ENCODE results near the gene DNAJC13.

The DNAJC13 gene

DNA sequence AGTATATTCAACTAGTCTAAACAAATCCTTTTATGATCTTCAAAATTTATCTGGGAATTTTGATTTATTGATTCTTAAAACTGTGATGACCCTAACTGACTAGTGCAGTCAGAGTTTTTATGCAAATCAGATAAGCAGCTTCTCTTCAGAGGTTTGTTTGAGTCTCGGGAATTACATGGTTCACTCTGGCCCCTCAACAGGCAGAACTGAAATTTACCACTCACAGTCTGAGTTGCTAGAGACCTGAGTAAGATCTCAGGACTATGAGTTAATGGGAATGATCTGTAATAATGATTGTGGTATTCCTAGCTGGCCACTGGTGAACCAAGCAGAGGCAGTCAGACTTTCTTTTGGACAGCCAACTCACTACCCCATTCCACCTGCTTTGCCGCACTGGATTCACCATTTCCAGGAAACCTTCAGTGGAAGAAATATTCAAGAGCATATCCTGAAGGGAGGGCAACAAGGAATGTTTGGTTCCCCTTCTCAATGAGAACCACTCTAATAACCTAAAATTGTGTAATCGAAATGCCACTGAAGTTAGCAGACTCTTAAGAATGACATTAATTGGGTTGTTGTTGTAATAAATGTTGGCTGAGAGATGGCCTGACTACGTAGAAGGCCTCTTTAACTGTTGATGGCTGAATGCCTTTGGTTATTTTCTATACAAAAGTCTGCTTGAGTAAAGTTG, 11.5 kb upstream of the DNAJC13 start:
- no peak for DNase-seq

DNA sequence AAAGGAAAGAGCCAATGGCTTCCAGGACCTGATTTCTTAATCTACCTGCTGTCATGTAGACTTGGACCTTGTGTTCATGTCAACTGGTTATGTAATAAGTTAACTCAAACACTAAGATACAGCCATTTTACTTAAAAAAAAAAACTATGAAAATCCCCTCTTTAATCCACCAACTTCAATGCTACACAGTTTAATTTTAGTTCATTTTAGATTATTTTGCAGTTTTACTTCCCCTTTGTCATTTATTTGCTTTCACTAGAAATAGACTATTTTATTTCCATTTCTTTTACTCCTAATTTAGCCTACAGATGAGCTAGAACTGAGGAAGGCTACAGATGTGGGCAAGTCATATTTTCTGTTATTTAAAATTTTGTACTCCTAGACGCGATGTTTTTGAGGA, 10.7 kb upstream of the DNAJC13 start:
- no peak for DNase-seq

DNA sequence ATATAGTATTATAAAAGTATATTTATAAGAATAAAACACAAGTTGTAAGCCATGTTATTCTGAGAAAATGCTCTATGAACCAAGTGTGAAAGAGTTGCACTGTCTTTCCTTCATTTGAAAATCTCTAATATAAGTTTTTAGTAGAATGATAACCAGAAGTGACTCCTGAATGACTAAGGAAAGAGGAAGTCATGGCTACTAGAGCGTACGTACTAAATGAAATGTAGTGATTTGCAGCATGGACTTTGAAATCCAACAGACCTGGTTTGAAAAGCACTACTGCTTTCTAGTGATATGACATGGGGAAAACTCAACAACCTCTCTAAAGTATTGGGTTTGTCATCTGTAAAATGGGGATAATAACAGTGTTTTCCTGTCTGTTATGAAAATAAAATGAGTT, 10.3 kb upstream of the DNAJC13 start:
- no peak for DNase-seq

DNA sequence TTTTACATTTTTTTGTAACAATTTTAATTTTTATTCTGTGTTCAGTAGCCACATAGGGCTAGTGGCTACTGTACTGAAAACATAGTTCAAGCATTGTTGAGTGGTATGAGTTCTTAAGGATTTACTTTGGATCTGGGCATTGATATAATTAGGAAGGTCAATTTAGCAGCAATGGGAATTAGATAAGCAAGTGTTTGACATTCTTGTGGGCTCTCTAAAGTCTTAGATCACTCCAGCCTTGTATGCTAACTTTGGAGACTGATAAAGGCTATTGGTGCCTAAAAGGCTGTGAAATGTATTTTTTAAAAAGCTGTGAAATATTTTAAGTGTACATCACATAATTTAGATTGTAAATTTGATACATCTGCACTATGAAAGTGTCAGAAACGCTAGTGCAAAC, 2.5 kb upstream of the DNAJC13 start:
- DNase-seq = no peak

DNA sequence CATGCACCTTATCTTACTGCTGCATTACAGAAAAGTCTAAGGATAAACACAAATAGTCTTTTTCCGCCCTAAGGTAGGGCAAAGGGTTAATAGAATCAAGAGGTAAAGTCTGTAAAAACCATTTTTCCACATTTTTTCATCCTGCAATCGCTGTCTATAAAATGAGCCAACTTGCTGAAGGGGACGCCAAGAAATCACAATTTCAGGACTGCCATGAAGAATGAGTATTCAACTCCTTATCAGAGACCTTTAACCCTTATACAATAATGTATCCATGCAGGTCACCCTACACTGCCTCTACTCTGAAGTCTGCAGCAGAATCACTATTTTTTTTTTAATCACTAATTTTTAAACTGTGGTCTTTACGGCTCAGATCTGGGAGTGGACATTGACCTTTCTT, 1.1 kb upstream of the DNAJC13 start:
- no peak for DNase-seq

DNA sequence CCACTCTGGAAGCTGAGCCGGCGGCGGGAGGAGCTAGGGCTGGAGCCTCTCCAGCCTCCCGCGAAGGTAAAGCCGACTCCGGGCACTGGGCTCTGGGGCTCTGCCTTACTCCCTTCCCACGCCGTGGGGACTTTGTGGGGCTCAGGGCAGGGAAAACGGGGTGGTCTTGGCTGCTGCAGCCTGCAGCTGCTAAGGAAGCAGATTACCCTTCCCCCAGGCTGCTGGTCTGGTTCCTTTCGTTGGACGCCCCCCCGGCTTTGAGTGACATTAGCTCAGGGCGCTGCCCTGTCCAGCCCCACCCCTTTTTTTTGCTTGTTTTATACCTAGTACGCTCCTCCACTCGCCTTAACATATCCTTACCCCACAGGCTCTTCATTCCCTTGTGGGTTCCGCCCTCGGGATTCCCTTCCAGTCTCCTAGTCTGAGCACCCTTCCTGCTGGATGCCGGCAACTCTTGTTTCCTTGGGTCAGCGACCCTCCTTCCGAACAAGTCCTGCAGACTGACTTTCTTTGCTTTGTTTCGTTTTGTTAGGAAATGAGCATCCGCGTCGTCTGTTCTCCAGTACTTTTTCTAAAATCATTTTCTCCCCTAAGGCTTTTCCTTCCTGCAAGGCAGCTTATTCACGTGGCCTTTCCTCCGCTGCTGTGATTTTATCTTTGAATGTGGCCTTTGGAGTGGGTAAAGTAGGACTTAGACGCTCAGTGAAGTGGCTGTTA, 551 bp downstream of the DNAJC13 start:
- peak; percentile 73 for DNase-seq

DNA sequence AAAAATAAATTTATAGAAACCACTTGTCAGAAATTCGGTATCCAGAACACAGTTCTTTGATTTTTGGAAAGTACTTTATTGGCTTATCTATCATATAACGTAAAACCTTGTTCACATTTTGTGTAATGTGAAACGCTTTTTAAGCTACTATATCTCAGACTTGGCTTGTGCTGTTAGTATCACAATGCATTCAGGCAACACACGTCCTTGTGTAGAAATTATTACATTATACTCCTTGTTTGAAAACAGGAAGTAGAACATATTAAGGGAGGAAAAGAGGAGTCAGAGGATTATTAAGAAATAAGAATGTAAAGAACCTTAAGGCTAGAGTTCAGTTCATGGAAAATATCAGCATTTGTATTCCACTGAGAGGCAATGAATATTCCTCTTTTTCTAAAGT, 1.6 kb downstream of the DNAJC13 start:
- DNase-seq = no peak

DNA sequence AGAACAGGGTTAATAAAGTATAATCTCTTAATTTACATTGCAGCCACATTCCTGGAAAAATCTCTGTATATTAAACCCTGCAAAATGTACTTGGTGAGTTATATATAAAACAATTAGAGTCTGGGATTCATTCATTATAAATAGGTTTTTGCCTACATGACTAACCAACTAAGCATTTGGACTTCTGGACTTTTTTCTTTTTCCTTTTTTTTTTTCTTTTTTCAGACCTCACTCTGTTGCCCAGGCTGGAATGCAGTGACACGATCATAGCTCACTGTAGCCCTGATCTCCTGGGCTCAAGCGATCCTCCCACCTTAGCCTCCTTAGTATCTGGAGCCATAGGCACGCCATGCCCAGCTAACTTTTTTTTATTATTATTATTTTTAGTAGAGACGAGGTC, 4.5 kb downstream of the DNAJC13 start:
- DNase-seq = no peak

DNA sequence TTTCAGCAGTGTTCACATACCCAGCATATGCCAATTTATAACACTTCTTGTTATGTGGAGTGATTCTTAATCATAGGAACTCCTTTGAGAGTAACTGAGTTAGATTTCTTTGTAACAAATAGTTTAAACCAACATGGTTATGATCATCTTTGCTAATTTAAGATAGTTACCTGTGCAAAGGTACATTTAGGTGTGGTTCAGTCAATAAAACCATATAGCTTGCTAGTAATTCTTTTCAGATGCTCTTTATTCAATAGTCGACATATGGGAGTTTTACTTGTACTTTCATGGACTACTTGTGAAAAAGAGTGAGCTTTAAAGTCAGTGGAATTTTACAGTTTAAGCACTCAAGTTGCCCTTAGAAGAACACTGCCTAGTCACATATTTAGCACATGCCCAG, 5.2 kb downstream of the DNAJC13 start:
- no peak for DNase-seq

DNA sequence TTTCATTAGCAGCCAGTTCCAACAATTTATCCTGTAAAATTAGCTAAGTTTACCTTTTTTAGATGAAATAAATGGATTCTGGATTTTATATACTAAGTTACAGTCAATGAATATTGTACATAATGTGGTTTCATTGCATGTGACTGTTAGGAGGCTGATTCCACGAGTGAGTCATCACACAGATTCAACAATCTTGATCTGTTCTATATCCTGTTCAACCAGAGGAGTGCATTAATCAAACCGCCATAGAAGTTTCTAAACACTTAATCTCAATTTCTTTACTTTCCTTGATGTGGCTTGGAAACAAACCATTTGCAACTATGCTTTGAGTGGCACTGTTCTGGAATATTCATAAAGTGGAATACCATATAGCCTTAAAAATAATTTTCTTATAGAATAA, 15.3 kb downstream of the DNAJC13 start:
- DNase-seq = no peak

DNA sequence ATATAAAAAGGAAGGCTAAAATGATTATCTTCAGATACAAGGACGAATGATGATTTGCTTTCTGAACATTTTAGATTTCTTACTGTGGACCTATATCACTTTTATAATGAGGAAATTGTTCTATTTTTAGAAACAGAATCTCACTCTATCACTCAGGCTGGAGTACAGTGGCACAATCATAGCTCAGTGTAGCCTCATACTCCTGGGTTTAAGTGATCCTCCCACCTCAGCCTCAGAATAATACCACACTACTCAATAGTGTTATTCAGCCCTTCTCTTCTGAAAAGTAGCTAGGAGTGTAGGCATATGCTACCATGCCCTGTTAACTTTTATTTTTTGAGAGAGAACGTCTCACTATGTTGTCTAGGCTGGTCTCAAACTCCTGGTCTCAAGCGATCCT, 15.8 kb downstream of the DNAJC13 start:
- DNase-seq = no peak

DNA sequence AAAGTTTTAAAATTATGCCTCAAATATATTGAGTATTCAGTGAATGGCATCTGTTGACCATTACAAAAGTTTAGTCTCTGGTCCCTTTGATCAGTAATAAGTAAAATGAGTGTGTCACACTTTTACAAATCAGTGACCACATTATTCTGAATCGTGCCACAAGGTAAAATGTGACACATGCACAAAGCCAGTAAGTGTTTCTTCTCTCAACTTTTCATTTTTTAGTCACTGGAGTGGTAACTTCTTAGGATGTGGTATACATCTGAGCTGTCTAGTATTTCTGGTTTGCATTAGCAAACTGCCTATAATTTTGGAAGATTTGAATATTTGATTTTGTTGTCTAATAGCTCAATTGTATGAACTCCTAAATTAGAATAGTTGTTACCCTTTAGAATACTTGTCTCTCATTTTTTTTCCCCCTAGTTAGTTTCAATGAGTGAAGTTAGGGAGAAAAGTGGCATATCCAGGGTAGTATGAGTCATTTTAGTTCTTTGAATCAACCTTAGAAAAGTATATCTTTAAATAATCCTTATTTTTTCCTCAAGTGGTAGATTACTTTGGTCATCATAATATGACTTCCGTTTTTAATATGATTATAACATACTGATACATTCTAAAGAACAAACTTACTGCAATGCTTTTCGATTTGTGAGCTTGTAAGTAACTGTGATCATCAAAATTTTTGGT, 18.1 kb downstream of the DNAJC13 start:
- no peak for DNase-seq

DNA sequence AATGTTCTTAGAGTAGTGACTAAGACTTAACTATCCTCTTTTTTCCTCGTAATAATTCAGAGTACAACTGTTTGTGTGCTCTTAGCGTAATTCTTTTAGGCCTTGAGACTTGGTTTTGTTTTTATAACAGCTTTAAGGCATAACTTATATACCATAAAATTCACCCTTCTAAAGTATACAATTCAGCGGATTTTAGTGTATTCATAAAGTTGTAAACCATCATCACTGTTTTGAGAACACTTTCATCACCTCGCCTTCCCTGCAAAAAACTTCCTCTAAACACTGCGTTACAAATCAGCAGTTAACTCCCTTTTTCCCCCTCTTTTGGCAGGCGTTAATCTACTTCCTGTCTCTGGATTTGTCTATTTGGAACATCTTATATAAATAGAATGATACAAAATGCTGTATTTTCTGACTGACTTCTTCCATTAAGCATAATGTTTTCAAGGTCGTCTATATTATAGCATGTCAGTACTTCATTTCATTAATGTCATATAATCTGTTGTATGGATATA, 18.7 kb downstream of the DNAJC13 start:
- no peak for DNase-seq

DNA sequence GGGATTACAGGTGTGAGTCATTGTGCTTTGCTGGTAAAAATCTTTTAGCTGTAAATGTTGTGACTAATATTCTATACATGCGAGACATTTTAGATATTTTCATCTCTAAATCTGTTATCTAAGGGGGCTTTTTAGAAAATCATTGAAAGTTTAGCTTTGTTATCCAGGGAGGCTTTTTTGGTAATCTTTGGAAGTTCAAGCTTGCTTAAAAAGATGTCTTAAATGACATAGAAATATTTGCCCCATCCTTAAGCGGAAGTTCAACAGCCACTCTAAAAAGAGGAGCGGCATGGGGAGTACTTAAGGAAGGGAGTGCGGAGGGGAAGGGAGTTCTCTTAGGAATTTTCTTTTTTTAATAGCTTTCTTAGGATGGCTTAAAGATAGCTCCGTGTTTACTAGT, 26.1 kb downstream of the DNAJC13 start:
- DNase-seq = no peak

DNA sequence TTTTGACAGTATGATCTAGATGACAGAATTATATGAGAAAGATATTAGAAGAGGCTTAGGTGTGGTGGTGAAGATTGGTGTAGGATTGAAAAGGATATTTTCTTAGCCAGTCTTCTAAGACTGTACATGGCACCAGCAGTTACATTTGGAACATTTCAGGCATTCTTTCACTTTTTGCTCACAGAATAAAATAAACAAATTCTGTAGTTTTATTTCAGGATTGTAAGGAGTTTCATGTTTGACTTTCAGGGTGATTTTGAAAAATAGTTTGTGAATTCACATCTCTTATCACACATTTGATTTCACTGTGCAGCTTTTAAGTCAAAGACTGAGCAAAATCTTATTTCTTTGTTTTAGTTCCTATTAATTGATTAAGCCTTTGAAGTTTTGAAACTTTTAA, 27.1 kb downstream of the DNAJC13 start:
- DNase-seq = no peak

DNA sequence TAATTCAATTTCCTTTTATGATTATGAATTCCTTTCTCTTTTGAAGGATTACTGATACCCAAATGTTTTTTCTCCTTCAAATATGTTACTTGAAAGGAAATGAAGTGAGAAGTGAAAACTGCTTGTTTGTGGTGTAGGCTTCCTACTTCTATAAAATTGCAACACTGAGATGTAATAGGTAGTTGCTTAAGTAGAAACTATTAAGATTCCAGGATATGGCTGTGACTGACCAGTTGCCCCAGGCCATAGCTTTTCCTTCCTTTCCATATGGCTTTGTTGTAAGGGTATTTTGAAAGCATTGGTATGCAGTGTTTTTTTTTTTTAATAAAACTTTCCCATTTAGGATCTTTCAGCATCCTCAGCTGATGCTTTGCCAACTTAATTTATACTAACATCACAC, 28.5 kb downstream of the DNAJC13 start:
- no peak for DNase-seq

DNA sequence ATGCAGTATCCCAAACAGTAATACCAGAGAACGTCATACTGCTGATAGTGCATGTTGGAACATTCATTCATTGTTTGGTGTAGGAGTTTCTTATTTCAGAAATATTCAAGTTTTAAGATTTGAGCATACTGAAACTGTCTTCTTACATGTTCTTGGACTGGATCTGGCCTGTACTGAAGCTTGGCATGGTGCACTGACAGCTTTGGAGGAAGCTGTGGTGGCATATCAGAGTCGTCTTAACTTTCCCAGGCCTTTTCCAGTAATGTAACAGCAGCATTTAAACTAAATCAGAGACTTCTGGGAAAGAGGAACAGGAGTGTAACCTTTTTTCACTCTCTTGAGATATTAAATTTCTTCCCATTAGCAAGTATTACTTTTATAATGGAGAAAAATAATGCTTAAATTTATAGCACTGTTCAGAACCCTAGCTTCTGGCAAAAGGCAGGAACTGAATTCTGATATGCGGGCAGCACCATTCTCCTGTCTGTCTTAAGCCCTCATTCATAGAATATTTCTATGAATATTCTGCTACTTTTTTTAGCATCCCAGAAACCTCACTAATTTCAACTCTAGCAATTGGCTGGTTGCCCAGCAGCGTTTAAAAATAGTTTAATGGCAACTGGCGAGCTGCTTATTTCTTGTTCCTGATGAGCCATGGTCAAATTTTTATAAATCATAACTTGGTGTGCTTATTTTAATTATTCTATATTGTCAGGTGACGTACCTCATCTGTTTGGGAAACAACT, 31.1 kb downstream of the DNAJC13 start:
- no peak for DNase-seq

DNA sequence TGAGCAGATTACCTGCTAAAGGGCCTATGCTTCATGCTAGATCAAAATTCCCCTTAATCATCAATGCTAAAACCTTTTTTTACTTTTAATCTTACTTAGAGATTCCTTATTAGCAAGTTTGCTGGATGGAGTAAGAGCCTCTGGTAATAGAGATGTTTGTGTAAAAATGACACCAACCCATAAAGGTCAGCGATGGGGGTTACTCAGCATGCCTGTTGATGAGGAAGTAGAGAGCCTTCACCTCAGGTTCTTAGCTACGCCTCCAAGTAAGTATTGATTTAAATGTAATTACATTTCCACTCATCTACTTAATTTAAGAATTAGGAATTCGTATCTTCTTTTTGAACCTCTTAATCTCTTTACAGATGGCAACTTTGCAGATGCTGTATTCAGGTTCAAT, 38.8 kb downstream of the DNAJC13 start:
- no peak for DNase-seq

DNA sequence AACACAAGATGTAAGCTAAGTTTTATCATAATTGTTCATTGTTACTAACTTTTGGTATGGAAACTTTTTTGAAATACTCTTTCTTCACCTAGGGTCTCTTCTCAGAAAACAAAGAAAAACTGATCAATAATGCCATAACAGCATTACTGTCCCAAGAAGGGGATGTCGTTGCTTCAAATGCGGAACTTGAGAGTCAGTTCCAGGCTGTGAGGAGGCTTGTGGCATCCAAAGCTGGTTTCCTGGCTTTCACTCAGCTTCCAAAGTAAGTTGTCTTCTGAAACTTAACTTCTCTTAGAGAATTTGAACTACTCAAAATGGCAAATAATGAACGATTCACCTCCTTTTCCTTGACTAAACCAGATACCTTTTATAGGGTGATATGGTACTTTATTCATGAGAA, 39.3 kb downstream of the DNAJC13 start:
- DNase-seq = no peak

DNA sequence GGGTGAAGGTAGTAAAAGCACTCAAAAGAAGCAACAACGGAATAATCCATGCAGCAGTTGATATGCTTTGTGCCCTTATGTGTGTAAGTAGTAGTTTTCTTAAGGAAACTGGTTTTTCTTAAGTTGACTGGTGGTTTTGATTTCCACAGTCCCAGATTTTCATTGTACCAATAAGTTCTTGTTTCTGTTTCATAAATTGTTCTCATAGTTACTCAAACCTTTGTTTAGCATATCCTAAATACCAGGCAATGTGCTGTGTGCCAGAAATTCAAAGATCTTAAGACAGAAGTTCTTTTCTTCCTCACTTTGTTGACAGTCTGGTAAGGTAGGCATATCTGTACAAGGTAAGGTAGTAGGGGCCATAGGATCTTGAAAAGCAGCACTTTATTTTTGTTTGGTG, 40.0 kb downstream of the DNAJC13 start:
- no peak for DNase-seq

DNA sequence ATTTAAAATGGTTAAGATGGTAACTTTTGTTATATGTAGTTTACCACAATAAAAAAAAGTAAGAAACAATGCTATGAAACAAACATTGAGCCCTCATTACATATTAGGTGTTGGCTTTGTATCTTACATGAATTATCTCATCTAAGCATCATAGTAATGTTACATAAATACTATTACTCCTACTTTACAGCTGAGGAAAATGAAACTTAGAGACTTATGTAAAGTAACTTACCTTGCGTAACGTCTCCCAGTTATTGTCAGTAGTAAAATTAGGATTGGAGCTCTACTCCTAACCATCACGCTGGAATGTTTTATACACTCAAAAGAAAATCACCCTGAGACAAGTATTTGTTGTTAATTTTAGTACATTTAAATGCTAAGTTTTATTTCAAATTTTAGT, 42.2 kb downstream of the DNAJC13 start:
- no peak for DNase-seq

DNA sequence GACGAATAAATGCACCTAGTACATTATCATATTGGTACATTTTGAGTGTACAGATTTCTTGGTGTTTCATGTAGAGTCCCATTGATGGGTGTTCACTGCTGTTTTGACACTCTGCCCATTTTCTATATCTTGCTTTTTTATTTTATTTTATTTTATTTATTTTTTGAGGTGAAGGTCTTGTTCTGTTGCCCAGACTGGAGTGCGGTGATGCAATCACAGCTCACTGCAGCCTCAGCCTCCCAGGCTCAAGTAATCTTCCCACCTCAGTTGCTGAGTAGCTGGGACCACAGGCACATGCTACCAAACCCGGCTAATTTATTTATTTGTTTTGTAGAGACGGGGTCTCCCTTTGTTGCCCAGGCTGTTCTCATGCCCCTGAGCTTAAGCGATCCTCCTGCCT, 44.2 kb downstream of the DNAJC13 start:
- DNase-seq = no peak

DNA sequence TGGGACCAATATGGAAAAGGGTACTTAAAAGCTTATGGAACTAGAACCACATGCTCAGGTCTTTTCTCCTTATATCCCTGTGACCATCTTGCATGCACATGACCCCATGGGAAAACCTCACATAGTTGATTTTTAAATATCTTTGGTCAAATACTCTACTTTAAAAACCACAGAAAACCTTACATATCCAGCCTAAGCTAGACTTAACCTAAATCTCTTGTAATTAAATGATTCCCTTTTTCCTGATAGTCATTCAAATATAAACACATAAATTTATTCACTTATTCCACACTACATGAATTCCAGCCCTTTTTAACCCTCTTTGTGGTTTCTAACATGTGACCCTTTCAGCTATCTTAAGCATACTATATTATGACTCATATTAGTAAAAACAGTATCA, 46.8 kb downstream of the DNAJC13 start:
- DNase-seq = no peak
